ENCODE results near the gene SCAMP5. TPM values are rescaled to one million over a fixed set of nuclear protein-coding genes. Genes with fewer than 3 reads are reported as not detected.

SCAMP5 gene
- total RNA-seq, 4 donors from 2014 or later = 1.5 to 14.1 (median 8.8) TPM

GRCh38 chr15:74958320-74958907 lies 36.9 kb upstream of the SCAMP5 start:
- TF ChIP-seq EP300 (IDR thresholded peaks at IDR 0.05) (peak in 1 of 2 donors; percentile 36), POLR2A (IDR thresholded peaks at IDR 0.05) (peak in 1 of 2 donors; percentile 19), CTCF (IDR thresholded peaks at IDR 0.05) (peak in 4 of 5 experiments; percentile 18 to 59 (median 38))
- peak overlapping the region; percentile 13 to 94 (median 80) for H3K27ac ChIP-seq
- no peaks in the 10 kb centered on the region for H3K36me3 ChIP-seq
- peak overlapping the region; percentile 53 to 79 (median 71) for H3K4me3 ChIP-seq
- DNase-seq (ENCODE audit: low spot score in 2 of 2) = peak in 1 of 2 donors; percentile 32
- peaks cover 0 to 23% of the 10 kb centered on the region in 2 donors for H3K27me3 ChIP-seq
- WGBS, 2 donors = 0 to 1% methylated on average over 20 to 22 of the region's 28 CpGs
- H3K4me1 ChIP-seq = peaks cover 0 to 59% (median 20%) of the 10 kb centered on the region in 4 donors
- H3K9me3 ChIP-seq = no peaks in the 10 kb centered on the region

GRCh38 chr15:74958908-74959585 lies 36.3 kb upstream of the SCAMP5 start:
- no peak for TF ChIP-seq CTCF (IDR thresholded peaks at IDR 0.05)
- TF ChIP-seq EP300 (IDR thresholded peaks at IDR 0.05) = no peak
- TF ChIP-seq POLR2A (IDR thresholded peaks at IDR 0.05) = no peak
- peaks cover 0 to 60% (median 20%) of the 10 kb centered on the region in 4 donors for H3K4me1 ChIP-seq
- 5 to 6% methylated on average over 43 to 47 of the region's 47 CpGs for WGBS, 2 donors

GRCh38 chr15:74959586-74959939 lies 35.8 kb upstream of the SCAMP5 start:
- Histone ChIP-seq H3K27me3 (peaks cover 0 to 23% of the 10 kb centered on the region in 2 donors), H3K36me3 (no peaks in the 10 kb centered on the region), H3K4me3 (peak overlapping the region in 3 of 4 donors; percentile 70 to 79 (median 72)), H3K27ac (peak overlapping the region in 2 of 4 donors; percentile 89 to 94), H3K9me3 (no peaks in the 10 kb centered on the region), H3K4me1 (peaks cover 0 to 61% (median 20%) of the 10 kb centered on the region in 4 donors)
- no peak for DNase-seq (ENCODE audit: low spot score in 2 of 2)
- 10% methylated on average over 8 of the region's 8 CpGs for WGBS, 2 donors
- TF ChIP-seq POLR2A (IDR thresholded peaks at IDR 0.05) (no peak), EP300 (IDR thresholded peaks at IDR 0.05) (no peak), CTCF (IDR thresholded peaks at IDR 0.05) (no peak)

More at GRCh38 chr15:74958908-74959585, 36.3 kb upstream of the SCAMP5 start:
- Histone ChIP-seq H3K4me3 (peak overlapping the region; percentile 53 to 79 (median 71)), H3K27ac (peak overlapping the region in 3 of 4 donors; percentile 72 to 94 (median 89)), H3K36me3 (no peaks in the 10 kb centered on the region), H3K27me3 (peaks cover 0 to 23% of the 10 kb centered on the region in 2 donors), H3K9me3 (no peaks in the 10 kb centered on the region)
- DNase-seq (ENCODE audit: low spot score in 2 of 2) = no peak

GRCh38 chr15:74960286-74960685 lies 35.1 kb upstream of the SCAMP5 start:
- no peak overlapping the region for H3K4me3 ChIP-seq
- TF ChIP-seq CTCF (IDR thresholded peaks at IDR 0.05) (no peak), POLR2A (IDR thresholded peaks at IDR 0.05) (no peak), EP300 (IDR thresholded peaks at IDR 0.05) (no peak)
- H3K4me1 ChIP-seq = peaks cover 0 to 55% (median 17%) of the 10 kb centered on the region in 4 donors
- H3K27me3 ChIP-seq = peaks cover 0 to 23% of the 10 kb centered on the region in 2 donors
- no peak for DNase-seq (ENCODE audit: low spot score in 2 of 2)
- H3K36me3 ChIP-seq = no peaks in the 10 kb centered on the region
- 70 to 90% methylated on average over 1 of the region's 1 CpG for WGBS, 2 donors
- H3K9me3 ChIP-seq = no peaks in the 10 kb centered on the region
- peak overlapping the region in 1 of 4 donors; percentile 25 for H3K27ac ChIP-seq

Data from tibial nerve (tissue), 4 donors.